AG04449 (cell line): ENCODE data around the gene MRPL2.
"Not testable (repeated sequence)": the region's sequence is repeated elsewhere in the genome, so short reads cannot be mapped to it uniquely, and the experiment has no call there.

Experiments
- CTCF ChIA-PET: fragments of 350-600 bp; formaldehyde crosslinking; extraction: SDS; loops from one replicate; lab custom pipeline; 2021; ENCODE audit warnings: antibody characterized with exemption; lab: Yijun Ruan, JAX
- POLR2A ChIA-PET: fragments of 400-600, 350-600 bp; formaldehyde crosslinking; extraction: SDS; loops from one replicate; lab custom pipeline; 2020; ENCODE audit warnings: antibody characterized with exemption, inconsistent platforms; lab: Yijun Ruan, JAX
- DNase-seq: peaks from one replicate; pipeline ENCODE4 v3.0.0-alpha.2; 2010; ENCODE audit warnings: low read depth, low spot score
- H3K4me3 ChIP-seq: 2 replicates; pipeline ENCODE4 v1.5.1; 2011; ENCODE audit warnings: low read depth, mild to moderate bottlenecking, control low read depth, low read length
- TF ChIP-seq, protein P1 (sequence below): IDR thresholded peaks from one replicate; pipeline ENCODE4 v1.5.1; 2011; ENCODE audit warnings: mild to moderate bottlenecking, moderate library complexity, low read length, control low read depth, inconsistent platforms; ENCODE audit not compliant: insufficient read depth; ENCODE audit errors: missing control alignments

MRPL2 gene

DNA sequence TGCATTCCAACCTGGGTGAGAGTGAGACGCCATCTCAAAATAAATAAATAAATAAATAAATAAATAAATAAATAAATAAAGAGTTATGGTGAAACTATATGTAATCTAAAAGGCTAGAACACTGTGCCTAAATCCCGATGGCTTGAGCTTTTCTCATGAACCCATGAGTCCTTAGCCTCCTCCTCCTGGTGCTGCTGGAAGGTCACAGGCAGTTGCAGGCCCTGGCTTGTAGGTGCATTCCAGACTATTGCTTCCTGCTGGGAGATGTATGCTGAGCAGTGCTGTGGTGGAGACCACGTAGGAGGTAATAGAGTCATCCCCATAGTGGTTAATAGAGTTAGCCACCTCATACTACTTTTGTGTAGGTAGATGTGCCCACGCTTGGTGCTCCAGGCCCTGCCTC is 29.4 kb upstream of the MRPL2 start:
- TF ChIP-seq, protein P1, sequence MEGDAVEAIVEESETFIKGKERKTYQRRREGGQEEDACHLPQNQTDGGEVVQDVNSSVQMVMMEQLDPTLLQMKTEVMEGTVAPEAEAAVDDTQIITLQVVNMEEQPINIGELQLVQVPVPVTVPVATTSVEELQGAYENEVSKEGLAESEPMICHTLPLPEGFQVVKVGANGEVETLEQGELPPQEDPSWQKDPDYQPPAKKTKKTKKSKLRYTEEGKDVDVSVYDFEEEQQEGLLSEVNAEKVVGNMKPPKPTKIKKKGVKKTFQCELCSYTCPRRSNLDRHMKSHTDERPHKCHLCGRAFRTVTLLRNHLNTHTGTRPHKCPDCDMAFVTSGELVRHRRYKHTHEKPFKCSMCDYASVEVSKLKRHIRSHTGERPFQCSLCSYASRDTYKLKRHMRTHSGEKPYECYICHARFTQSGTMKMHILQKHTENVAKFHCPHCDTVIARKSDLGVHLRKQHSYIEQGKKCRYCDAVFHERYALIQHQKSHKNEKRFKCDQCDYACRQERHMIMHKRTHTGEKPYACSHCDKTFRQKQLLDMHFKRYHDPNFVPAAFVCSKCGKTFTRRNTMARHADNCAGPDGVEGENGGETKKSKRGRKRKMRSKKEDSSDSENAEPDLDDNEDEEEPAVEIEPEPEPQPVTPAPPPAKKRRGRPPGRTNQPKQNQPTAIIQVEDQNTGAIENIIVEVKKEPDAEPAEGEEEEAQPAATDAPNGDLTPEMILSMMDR, result no peak
- CTCF ChIA-PET, result interaction anchor here (1.0 to 2.8 kb wide), 4 partner anchors 8 to 54 kb away, joined by 3 to 9 read pairs (median 4); partner anchors contain the start of gene PTK7
- DNase-seq, result no peak
- POLR2A ChIA-PET, result interaction anchor here (0.6 kb wide), 1 partner anchor 20 kb away, joined by 4 read pairs; no protein-coding TSS in a partner anchor
- H3K4me3 ChIP-seq, result no peak overlapping the region

DNA sequence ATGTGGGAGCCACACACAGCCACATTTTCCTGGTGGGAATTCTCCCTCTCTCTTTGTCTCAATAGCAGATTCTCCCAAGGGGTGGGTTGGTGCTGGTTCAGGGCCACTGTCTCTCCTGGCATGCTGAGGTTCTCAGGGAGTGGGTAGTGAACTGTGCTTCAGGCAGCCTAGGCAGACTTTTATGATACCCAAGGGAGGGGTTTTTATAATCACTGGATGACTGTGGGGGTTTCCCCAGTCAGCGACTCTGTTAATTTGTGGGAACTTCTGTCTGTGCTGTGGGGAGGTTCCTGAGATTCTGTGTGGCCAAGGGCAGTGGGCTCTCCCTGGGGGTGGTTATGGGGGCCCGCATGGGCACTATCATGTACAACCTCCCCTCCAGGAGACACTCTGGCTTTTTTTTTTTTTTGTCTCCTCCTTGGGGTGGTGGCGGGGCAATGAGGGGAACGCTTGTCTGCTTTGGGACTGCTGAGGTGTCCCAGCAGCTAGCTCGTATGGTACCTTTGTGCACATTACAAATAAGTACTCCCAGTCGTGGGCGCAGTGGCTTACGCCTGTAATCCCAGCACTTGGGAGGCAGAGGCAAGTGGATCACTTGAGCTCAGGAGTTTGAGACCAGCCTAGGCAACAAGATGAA is 26.9 kb upstream of the MRPL2 start:
- H3K4me3 ChIP-seq, result no peak overlapping the region
- no peak for DNase-seq
- TF ChIP-seq, protein P1, result no peak
- ChIA-PET POLR2A (interaction anchor here (1.3 to 1.6 kb wide), 2 partner anchors 11 kb away, joined by 4 to 5 read pairs; no protein-coding TSS in a partner anchor), CTCF (interaction anchor here (1.6 kb wide), 1 partner anchor 11 kb away, joined by 4 read pairs; no protein-coding TSS in a partner anchor)

DNA sequence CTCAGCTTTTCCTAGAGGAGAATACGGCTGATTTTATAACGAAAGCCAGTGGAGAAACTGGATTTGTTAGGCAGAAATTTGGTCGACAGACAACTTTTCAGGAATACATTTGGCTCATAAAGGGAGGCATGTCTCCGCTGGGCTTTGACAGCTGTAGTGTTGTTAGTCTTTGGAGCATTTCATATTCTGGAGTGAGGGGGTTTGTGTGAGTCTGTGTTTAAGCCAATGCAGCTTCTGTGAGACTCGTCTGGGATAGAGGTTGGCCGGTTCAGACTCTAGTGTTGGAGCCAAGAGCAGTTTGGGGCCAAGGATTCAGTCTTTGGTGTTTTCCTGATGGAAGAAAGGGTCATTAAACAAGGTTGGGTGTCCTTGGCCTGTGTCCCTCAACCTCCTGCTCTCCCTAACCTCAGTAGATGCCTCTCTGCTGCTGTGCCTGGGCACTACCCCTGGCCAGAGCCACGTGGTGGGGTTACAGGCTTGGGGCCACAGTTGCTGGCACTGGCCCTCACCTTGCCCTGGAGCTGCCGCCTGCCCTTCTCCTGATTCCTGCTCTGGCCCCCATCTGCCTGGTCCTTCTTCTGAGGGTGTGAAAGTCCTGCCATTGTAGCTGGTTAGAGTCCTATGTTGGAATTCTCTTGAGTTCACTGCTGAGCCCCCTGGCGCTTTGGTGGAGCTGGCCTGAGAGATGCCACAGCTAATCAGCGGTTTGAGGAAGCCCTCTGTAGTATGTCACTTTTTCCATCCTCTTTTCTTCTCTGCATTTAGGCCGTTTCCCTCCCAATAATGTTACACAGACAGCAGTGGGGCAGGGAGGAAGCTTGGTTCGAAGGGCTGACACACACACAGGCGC is 23.8 kb upstream of the MRPL2 start:
- CTCF ChIA-PET, result interaction anchor here (1.1 to 5.2 kb wide), 5 partner anchors 8 to 60 kb away, joined by 3 to 29 read pairs (median 5); no protein-coding TSS in a partner anchor
- DNase-seq, result no peak
- TF ChIP-seq, protein P1, result no peak
- H3K4me3 ChIP-seq, result no peak overlapping the region
- POLR2A ChIA-PET, result interaction anchor here (2.2 kb wide), 1 partner anchor 42 kb away, joined by 7 read pairs; no protein-coding TSS in a partner anchor

DNA sequence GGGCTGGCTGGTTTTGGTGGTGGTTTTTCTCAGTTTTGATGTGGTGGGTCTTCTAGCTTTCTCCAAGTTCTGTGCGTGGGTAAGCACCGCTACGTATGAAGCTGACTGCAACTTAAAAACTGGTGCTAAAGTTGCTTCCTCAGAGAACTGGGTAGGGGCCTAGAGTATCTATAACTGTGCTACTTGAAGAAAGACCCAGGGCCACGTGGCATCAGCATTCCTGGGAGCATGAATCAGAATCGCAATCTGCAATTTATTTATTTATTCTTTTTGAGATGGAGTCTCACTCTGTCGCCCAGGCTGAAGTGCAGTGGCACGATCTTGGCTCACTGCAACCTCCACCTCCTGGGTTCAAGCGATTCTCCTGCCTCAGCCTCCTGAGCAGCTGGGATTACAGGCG is 22.7 kb upstream of the MRPL2 start:
- H3K4me3 ChIP-seq, DNase-seq: not testable (repeated sequence)
- ChIA-PET POLR2A (interaction anchor here (2.2 kb wide), 1 partner anchor 43 kb away, joined by 7 read pairs; no protein-coding TSS in a partner anchor), CTCF (interaction anchor here (1.1 to 5.2 kb wide), 4 partner anchors 9 to 62 kb away, joined by 3 to 29 read pairs (median 8); no protein-coding TSS in a partner anchor)

DNA sequence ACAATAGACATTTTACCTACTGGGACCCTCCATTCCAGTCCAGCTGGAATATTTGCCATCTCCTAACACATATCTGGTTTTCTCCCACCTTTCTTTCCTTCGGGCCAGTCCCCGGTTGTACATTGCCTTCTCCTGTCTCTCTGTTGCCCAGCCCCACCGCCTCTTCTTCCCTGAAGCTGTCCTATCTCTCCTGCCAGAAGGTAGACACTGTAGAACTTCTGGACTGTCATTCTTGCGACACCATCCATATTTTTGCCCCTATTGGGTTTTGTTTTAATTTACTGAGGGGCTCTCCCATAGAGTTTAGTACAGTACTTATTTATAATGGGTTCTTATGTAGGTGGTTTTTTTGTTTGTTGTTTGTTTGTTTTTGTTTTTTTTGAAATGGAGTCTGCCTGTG is 21.8 kb upstream of the MRPL2 start:
- ChIA-PET CTCF (interaction anchor here (1.1 to 5.2 kb wide), 3 partner anchors 9 to 62 kb away, joined by 4 to 29 read pairs (median 6); no protein-coding TSS in a partner anchor), POLR2A (interaction anchor here (1.2 to 2.2 kb wide), 2 partner anchors 9 to 44 kb away, joined by 6 to 7 read pairs; no protein-coding TSS in a partner anchor)
- DNase-seq, result no peak
- H3K4me3 ChIP-seq, result no peak overlapping the region
- TF ChIP-seq, protein P1, result no peak

DNA sequence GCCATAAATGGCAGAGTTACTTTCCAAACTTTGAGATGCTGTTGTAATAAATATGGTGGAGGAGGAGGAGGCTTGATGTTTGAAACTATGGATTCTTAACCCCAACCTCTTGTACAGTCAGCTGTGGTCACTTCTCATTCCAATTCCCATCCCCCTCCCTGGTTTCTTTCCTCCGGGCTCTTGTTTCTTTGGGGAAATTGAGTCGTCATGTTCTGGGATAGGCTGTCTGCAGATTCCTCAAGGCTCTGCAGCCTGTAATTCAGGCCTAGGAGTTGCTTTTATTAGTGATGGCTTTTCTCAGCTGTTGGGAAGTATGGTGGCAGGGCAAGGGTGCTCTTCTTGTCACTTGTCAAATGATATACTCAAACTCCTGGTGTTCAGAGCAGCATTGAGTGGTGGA is 19.5 kb upstream of the MRPL2 start:
- H3K4me3 ChIP-seq, result peak overlapping the region; percentile 94
- TF ChIP-seq, protein P1, result no peak
- ChIA-PET POLR2A (interaction anchor here (0.6 to 4.0 kb wide), 7 partner anchors 12 to 175 kb away, joined by 3 to 36 read pairs (median 4); partner anchors contain the start of genes KLC4 and MRPL2), CTCF (interaction anchor here (0.9 to 5.2 kb wide), 2 partner anchors 13 to 65 kb away, joined by 3 to 29 read pairs; no protein-coding TSS in a partner anchor)
- DNase-seq, result peak; percentile 82
